ENCODE results near the gene OPN1SW. TPM values are rescaled to one million over a fixed set of nuclear protein-coding genes. Genes with fewer than 3 reads are reported as not detected.

Gene OPN1SW
- total RNA-seq, 1 experiment from 2014 or later = not detected

DNA sequence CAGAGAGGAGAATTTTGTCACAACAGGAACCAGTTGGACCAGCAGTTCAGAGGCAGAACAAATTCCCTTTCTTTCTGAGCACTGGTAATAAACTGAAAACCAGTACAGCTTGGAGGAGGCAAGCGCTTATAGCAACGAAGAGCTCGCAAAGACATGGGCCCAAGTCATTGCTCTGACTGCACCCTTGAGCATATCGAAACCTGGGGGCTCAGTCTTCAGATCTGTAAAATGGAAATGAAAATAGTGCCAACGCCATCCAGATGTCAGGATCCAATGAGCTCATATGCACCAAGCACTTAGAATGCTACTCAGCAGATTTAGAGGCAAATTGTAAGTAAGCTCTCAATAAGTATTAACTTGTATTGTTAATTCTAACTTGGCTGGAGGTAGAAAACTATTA, 50.9 kb downstream of the OPN1SW start:
- Histone ChIP-seq H3K27ac (ENCODE audit: low read length) (no peak overlapping the region), H2AFZ (ENCODE audit: low read length) (no peak overlapping the region), H3K79me2 (ENCODE audit: low read length) (no peaks in the 10 kb centered on the region), H3K4me2 (ENCODE audit: low read depth, low read length, poor library complexity, severe bottlenecking) (no peak overlapping the region), H3K4me1 (ENCODE audit: low read length) (peaks cover 15% of the 10 kb centered on the region), H3K9me3 (ENCODE audit: low read length) (no peaks in the 10 kb centered on the region), H3K27me3 (ENCODE audit: low read length) (no peaks in the 10 kb centered on the region), H4K20me1 (ENCODE audit: insufficient read depth, low read depth, low read length) (no peaks in the 10 kb centered on the region), H3K9ac (ENCODE audit: low read length) (no peak overlapping the region), H3K9me2 (replicated peaks; ENCODE audit: insufficient read depth, low read length) (no peaks in the 10 kb centered on the region), H3K36me3 (ENCODE audit: insufficient read depth, low read length) (no peaks in the 10 kb centered on the region), H3K4me3 (ENCODE audit: low read length) (no peak overlapping the region)
- DNase-seq = no peak

Small RNA genes lying within 50 kb of the gene (small RNA-seq; reads per million reads assigned to genes)
- gene RN7SL81P = not detected

Other genes starting within 250 kb of the OPN1SW start
- 1.1 and 1.8 TPM in 2 replicates for gene GARIN1A, start 103.5 kb downstream of the OPN1SW start, total RNA-seq (2014; rRNA removed; shearing (Covaris generic); ENCODE audit: low replicate concordance)
- gene CALU, start 36.4 kb downstream of the OPN1SW start, total RNA-seq (2014; rRNA removed; shearing (Covaris generic); ENCODE audit: low replicate concordance) = 33.3 and 42.1 TPM in 2 replicates
- gene CCDC136, start 16.2 kb upstream of the OPN1SW start, total RNA-seq (2014; rRNA removed; shearing (Covaris generic); ENCODE audit: low replicate concordance) = 25.9 and 32.5 TPM in 2 replicates
- not detected in 2 replicates for gene FLNC, start 54.6 kb upstream of the OPN1SW start, total RNA-seq (2014; rRNA removed; shearing (Covaris generic); ENCODE audit: low replicate concordance)
- gene ATP6V1F, start 87.1 kb upstream of the OPN1SW start, total RNA-seq (2014; rRNA removed; shearing (Covaris generic); ENCODE audit: low replicate concordance) = 184 and 208 TPM in 2 replicates
- gene KCP, start 134.9 kb upstream of the OPN1SW start, total RNA-seq (2014; rRNA removed; shearing (Covaris generic); ENCODE audit: low replicate concordance) = 1.6 and 11.7 TPM in 2 replicates
- gene IRF5, start 162.1 kb upstream of the OPN1SW start, total RNA-seq (2014; rRNA removed; shearing (Covaris generic); ENCODE audit: low replicate concordance) = 7.8 and 11.5 TPM in 2 replicates

Data from Karpas-422 (cell line).